ENCODE results near the gene ATG16L1.

The ATG16L1 gene

DNA sequence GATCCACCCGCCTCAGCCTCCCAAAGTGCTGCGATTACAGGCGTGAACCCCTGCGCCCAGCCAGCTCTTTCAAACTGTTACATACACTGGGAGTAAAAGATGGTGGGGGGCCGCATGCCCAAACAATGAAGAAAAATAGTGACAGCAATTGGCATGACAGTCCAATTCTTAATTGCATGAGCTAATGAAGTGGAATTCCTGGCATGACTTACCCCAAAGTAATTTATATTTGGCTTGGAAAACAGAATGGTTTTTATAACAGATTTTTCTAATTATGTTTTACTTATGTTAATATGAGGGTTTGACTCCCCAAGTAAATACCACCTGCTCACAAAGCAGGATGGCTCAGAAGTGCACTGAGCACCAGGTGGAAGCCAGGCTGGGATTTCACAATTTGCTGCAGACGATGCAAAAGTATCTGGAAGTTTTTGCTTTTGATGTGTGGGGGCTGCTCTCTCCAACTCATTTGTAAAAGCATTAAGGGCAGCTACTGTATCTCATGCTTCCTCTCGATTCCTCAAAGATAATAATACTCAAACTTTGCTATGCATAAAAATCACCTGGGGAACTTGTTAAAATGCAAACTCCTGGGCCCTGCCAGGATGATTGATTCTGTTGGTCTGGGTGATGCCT is 24.0 kb upstream of the ATG16L1 start:
- DNase-seq, result no peak

- no peak for DNase-seq
These were observed 23.1 kb upstream of the ATG16L1 start for GRCh38 chr2:233228376-233228775.

DNA sequence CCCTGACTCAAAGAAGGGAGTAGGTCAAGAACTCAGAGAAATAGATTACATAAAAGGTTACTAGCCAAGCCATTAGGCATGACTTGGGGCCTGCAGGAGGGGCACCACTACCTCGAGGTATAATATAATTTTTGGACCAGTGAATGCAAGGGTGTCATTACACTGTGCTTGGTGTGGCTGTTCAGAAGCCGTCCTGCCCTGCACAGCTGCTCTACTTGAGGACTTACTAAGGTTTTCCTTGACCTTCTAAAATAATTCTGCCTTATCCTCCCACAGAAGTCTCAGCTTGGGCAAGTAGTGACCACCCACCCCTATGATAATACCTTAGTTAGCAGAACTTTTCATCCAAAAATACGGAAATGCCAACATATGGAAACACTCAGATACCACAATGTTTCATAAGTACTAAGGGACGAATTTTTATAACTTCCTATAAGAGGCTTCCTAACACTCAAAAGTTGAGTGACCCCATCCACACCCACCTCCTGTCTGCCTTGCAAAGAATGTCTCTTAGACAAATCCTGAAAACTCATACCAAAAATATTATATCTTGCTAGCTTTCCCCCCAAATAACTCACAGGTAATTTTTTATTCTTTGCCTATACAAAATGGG is 17.7 kb upstream of the ATG16L1 start:
- no peak for DNase-seq

- no peak for DNase-seq
These were observed 17.2 kb upstream of the ATG16L1 start for GRCh38 chr2:233234264-233234663.

DNA sequence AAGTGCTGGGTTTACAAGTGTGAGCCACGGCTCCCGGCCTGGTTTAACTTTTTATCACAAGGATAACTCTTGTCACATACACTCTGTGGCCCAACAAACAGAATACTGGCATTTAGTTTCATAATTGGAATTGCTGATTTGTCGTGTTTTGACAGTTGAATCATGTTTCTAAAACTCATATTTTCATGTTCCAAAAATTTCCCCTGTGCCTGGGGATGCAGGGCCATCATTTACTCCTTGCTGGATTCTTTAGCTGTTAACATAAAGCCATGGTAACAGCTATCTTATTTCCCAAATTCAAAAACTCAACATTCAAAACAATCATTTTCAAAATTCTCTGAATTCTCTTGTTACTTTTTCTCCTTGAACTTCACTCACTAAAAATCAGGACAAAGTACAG is 16.5 kb upstream of the ATG16L1 start:
- DNase-seq, result no peak

- no peak for DNase-seq
These were observed 15.5 kb upstream of the ATG16L1 start for GRCh38 chr2:233235977-233236376.

GRCh38 chr2:233236820-233237589 is 14.5 kb upstream of the ATG16L1 start:
- DNase-seq, result no peak

GRCh38 chr2:233240897-233241296 is 10.6 kb upstream of the ATG16L1 start:
- DNase-seq, result no peak

DNA sequence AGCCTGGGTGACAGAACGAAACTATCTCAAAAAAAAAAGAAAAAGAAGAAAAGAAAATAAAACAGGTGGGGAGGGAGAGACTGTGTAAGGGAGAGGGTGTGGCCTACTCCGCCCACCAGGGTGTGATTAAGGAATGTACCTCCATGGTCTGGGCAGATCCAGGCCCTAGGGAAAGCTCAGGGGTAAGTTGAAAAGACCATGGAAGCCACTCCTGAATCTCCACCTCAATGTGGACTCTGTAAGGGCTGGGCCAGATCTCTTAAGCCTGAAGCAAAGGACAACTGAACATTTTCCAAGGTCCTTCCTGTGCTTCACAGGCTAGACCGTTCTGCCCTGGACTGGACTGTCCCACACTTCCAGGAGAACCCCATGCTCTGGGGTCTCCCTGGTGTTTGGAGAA is 9.7 kb upstream of the ATG16L1 start:
- DNase-seq, result no peak

GRCh38 chr2:233242231-233242927 is 9.1 kb upstream of the ATG16L1 start:
- no peak for DNase-seq

DNA sequence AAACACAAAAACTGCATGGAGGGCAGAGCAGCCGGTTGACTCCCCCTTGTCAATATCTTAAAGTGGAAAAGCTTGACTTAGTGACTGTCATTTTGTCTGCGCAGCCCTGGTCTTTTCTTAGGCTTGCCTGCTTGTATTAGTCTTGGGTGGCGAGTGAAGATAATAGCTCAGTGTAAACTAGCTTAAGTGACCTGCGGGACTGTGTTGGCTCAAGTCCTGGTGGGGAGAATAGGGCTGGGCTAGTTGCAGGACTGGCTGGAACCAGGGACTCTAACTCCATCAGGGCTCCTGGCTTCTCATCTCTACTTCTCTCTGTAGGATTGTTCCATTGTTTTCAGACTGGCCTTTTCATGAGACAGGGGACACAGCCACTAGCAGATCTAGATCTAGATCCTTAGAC is 8.1 kb upstream of the ATG16L1 start:
- no peak for DNase-seq

- no peak for DNase-seq
These were observed 6.7 kb upstream of the ATG16L1 start for GRCh38 chr2:233244818-233245217.

DNA sequence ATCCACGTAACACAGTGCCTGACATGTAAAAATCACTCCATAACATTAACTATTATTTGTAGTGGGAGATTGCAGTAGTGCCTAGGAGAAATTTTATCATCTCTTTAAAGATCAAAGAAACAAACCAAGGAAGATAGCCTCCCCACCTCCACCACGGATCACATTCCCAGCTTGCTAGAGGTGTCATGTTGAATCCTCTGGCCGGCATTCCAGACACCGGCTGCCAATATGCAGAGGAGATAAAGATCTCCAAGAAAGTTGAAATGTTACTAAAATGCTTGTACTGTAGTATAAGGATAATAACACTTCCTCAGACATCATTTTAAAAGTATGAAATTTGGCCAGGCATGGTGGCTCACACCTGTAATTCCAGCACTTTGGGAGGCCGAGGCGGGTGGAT is 6.1 kb upstream of the ATG16L1 start:
- no peak for DNase-seq

- no peak for DNase-seq
These were observed 4.4 kb upstream of the ATG16L1 start for GRCh38 chr2:233247116-233247515.

GRCh38 chr2:233247744-233248143 is 3.7 kb upstream of the ATG16L1 start:
- DNase-seq, result peak; percentile 32

DNA sequence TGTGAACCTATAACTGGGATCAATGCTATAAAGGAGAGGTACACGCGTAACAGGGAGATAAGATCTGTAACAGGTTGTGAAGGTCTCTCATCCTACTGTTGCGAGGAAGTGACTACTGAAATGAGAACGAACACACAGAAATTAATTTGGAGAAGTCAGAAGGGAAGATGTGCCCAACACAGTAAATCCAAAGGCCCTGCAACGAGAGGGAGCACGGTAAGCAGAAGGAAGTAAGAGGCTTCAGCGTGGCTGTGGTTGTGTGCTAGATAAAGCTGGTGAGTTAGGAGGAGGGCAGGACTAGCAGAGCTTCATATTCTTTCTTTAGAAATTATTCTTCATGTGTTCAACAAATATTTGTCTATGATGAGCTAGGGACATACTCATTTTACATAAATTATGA is 2.5 kb upstream of the ATG16L1 start:
- no peak for DNase-seq

DNA sequence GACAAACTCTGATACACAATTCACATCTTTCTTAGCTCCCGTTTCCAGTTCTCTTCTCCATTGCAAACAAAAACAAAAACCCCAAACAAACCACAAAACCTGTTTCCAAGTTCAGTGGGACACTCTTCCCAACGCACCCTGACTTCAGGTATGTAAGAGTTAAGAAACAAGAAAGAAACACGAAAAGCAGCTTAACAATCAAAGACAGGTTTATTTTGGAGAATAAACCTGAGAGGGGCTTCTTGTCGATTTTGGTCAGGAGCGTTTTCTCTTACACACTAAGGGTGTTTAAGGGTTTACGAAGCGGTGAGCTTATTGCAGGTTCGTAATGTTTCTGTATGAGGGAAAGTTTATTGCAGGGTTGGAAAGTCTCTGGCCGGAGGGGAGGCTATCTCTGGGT is 905 bp upstream of the ATG16L1 start:
- no peak for DNase-seq

GRCh38 chr2:233250985-233251305 is 528 bp upstream of the ATG16L1 start:
- no peak for DNase-seq

DNA sequence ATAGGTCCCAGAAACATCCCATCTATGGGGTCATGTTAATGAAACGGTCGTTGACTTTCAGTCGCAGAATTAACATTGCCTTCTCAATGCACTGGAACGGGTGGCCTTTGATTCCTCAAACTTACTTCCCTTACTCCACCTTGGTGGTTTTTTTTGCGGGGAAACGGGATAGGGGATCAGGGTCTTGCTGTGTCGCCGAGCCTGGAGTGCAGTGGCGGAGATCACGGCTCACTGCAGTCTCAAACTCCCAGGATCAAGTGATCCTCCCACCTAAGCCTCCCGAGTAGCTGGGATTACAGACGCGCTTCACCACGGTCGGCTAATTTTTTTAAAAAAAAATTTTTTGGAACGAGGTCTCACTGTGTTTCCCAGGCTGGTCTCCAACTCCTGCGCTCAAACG is 754 bp downstream of the ATG16L1 start:
- DNase-seq, result no peak

DNA sequence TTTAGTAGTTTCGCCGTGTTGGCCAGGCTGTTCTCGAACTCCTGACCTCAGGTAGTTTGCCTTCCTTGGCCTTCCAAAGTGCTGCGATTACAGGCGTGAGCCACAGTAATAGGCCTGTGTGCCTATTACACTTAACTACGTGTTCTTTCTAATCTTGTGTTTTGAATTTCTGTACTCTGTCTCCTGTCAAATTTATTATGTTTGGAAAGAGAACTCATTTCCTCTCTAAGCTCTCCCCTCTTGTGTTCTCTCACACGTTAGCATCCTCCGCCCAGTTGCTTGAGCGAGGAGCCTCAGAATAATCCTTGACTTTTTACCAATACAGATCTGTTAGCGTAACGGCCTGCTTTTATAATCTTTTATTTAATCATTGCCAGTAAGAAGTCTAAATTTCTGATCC is 3.7 kb downstream of the ATG16L1 start:
- no peak for DNase-seq

GRCh38 chr2:233256048-233256447 is 4.6 kb downstream of the ATG16L1 start:
- DNase-seq, result no peak

DNA sequence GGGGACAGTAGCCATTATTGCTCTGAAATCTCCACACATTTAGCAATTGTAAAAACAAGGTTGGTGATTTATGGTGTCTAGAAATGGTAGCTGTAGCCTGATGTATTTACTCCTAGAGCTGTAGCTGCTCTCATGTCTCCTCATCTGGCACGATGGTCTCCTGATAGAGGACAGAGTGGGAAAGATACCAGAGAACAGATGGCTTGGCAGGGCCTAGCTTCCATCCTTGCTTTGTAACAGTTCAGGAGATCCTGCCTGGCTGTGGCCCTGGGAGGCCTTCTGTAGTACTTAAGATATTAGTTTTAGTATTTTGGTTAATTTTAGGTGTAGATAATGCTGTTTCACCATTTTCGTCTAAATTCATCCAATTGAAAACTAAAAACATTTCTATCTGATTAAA is 6.7 kb downstream of the ATG16L1 start:
- DNase-seq, result no peak

- no peak for DNase-seq
These were observed 8.3 kb downstream of the ATG16L1 start for GRCh38 chr2:233259730-233260129.

DNA sequence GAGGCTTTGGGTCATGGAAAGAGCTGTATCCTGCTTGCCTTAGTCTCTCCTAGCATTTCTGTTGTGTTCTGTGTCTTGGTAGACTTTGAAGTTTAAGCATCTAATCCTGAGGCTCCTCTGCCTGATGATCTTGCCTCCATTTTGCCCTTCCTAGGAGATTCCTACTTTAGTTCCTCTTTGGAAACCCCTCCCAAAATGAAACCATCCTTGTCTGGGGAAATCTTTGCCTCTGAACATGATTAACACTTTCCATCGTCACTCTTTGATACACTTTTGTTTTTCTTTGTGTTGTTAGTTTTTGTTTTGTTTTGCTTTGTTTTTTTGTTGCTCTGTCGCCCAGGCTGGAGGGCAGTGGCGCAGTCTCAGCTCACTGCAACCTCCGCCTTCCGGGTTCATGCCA is 9.2 kb downstream of the ATG16L1 start:
- DNase-seq, result no peak
